ENCODE results near the gene OPN3.

DNA sequence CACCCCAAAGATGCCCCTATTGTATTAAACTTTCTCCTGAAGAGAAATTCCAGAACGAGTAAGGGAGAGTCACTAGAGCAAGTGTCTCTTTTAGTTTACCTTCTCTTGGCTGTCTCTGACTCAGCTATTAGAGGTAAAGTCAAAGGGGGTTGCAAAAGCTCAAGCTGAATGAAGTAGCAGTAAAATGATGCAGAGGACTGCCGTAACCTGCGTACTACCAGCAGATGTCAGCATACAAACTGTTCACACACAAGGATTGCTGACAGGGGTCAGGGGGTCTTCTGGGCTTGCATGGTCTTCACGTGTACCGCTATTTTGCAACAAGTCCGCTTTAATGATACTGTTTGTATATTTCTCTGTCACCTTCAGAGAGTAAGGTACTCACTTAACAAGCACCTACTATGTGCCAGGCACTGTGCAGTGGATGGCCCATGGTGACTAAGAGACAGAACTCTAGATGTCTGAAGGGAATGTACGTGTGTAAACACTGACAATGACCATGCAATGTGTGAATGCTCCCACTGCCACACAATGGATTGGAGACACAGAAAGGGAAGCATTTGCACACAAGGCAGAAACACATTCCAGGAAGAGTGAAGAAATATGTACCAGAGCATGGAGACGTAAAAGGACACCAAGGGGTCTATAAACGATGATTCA lies 34.9 kb downstream of the OPN3 start:
- TF ChIP-seq EZH2 (IDR thresholded peaks at IDR 0.05; ENCODE audit: insufficient read depth, poor library complexity, severe bottlenecking) (no peak), EZH2phosphoT487 (IDR thresholded peaks at IDR 0.05; ENCODE audit: insufficient read depth, low read depth) (no peak)
